Keratinocyte (primary cell): ENCODE data around the gene MSS51.

Source experiments
- EZH2 ChIP-seq: IDR thresholded peaks from one replicate; pipeline ENCODE4 v1.6.1; 2012; ENCODE audit warnings: inconsistent platforms, mild to moderate bottlenecking, low read length, moderate library complexity
- TF ChIP-seq, protein P1 (sequence below), 3 experiments: IDR thresholded peaks in 1 of 3; conservative IDR thresholded peaks in 1 of 3; optimal IDR thresholded peaks in 1 of 3; 2 replicates in 2 of 3; 3 replicates in 1 of 3; pipeline versions ENCODE3 to v1.5.1; 2011; ENCODE audit warnings: low read length in 3 of 3, mild to moderate bottlenecking in 3 of 3, moderate library complexity in 2 of 3, control low read depth in 1 of 3, inconsistent platforms in 1 of 3; ENCODE audit not compliant: insufficient read depth in 2 of 3; ENCODE audit errors: extremely low read depth in 1 of 3

DNA sequence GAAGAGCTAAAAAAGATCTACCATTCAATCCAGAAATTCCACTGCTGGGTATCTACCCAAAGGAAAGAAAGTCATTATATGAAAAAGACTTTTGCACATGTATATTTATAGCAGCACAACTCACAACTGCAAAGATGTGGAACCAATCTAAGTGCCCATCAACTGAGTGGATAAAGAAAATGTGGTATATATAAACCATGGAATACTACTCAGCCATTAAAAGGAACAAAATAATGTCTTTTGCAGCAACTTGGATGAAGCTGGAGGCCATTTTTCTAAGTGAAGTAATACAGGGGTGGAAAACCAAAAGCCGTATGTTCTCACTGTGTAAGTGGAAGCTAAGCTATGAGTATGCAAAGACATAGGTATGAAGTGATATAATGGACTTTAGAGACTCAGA is 22.5 kb downstream of the MSS51 start:
- TF ChIP-seq, protein P1, sequence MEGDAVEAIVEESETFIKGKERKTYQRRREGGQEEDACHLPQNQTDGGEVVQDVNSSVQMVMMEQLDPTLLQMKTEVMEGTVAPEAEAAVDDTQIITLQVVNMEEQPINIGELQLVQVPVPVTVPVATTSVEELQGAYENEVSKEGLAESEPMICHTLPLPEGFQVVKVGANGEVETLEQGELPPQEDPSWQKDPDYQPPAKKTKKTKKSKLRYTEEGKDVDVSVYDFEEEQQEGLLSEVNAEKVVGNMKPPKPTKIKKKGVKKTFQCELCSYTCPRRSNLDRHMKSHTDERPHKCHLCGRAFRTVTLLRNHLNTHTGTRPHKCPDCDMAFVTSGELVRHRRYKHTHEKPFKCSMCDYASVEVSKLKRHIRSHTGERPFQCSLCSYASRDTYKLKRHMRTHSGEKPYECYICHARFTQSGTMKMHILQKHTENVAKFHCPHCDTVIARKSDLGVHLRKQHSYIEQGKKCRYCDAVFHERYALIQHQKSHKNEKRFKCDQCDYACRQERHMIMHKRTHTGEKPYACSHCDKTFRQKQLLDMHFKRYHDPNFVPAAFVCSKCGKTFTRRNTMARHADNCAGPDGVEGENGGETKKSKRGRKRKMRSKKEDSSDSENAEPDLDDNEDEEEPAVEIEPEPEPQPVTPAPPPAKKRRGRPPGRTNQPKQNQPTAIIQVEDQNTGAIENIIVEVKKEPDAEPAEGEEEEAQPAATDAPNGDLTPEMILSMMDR (optimal IDR thresholded peaks at IDR 0.05 in 1 of 3, IDR thresholded peaks at IDR 0.05 in 1 of 3, conservative IDR thresholded peaks at IDR 0.05 in 1 of 3; ENCODE audit: extremely low read depth in 1 of 3, insufficient read depth in 2 of 3, low read length in 3 of 3), result no peak
- no peak for TF ChIP-seq EZH2
